Ishikawa (cell line): ENCODE measurements around the gene RPL7A.

ENCODE experiments used
- CEBPB ChIP-seq: IDR thresholded peaks from 2 replicates; pipeline ENCODE4 v1.6.1; 2012
- CREB1 ChIP-seq: IDR thresholded peaks from 2 replicates; pipeline ENCODE4 v1.6.1; 2012; ENCODE audit warnings: low read depth
- EGR1 ChIP-seq: IDR thresholded peaks from 2 replicates; pipeline ENCODE4 v1.6.1; 2012
- EP300 ChIP-seq: IDR thresholded peaks from 2 replicates; pipeline ENCODE4 v1.6.1; 2012; ENCODE audit warnings: borderline replicate concordance
- FOXM1 ChIP-seq: IDR thresholded peaks from 2 replicates; pipeline ENCODE4 v1.6.1; 2012; ENCODE audit warnings: low read depth, borderline replicate concordance
- NFIC ChIP-seq: IDR thresholded peaks from 2 replicates; pipeline ENCODE4 v1.6.1; 2012
- RAD21 ChIP-seq: IDR thresholded peaks from 2 replicates; pipeline ENCODE4 v1.6.1; 2012; ENCODE audit warnings: low read depth
- TAF1 ChIP-seq: IDR thresholded peaks from 2 replicates; pipeline ENCODE4 v1.6.1; 2012; ENCODE audit warnings: low read depth, mild to moderate bottlenecking
- TCF12 ChIP-seq: IDR thresholded peaks from 2 replicates; pipeline ENCODE4 v1.6.1; 2012; ENCODE audit warnings: low read depth
- TEAD4 ChIP-seq: IDR thresholded peaks from 2 replicates; pipeline ENCODE4 v1.6.1; 2012
- YY1 ChIP-seq: IDR thresholded peaks from 2 replicates; pipeline ENCODE4 v1.6.1; 2012; ENCODE audit warnings: low read depth
- ZBTB7A ChIP-seq: IDR thresholded peaks from 2 replicates; pipeline ENCODE4 v1.6.1; 2012; ENCODE audit warnings: low read depth
- TF ChIP-seq, protein P1 (sequence below): IDR thresholded peaks from 2 replicates; pipeline ENCODE4 v1.6.1; 2012
- TF ChIP-seq, protein P2 (sequence below): IDR thresholded peaks from 2 replicates; pipeline ENCODE4 v1.6.1; 2012
- TF ChIP-seq, protein P3 (sequence below): IDR thresholded peaks from 2 replicates; pipeline ENCODE4 v1.6.1; 2012; ENCODE audit warnings: low read depth, mild to moderate bottlenecking

RPL7A gene

DNA sequence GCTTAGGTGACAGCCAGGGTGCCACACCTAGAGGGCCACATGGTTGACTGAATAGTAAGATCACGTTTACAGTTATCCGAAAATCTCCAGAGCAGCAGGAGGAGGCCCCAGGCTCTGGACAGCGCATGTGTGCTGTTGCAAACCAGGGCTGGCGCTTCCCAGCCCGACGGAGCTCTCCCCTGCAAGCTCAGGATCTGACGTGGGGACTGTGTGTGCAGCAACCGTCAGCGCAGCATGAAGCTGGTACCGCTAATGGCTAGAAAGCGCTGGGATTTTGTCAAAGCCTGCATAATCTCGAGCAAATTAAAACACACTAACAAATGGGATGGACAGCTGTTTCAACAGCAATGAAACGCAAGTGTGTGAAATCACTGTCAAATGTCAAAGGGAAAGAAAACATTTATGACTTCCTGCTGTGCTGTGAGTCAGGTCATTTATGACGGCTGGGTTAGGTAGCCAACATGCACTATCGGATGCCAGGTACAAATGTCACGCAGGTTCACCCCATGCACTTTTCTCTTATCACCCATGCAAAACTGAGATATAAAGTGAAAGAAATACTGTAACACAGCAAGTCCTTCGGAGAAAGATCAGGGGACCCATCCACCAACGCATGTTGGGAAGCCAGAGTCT lies 20.3 kb downstream of the RPL7A start:
- no peak for TF ChIP-seq EGR1
- no peak for TF ChIP-seq RAD21
- no peak for TF ChIP-seq CREB1
- TF ChIP-seq EP300 = no peak
- TF ChIP-seq, protein P1, sequence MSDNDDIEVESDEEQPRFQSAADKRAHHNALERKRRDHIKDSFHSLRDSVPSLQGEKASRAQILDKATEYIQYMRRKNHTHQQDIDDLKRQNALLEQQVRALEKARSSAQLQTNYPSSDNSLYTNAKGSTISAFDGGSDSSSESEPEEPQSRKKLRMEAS = no peak
- TF ChIP-seq YY1 = no peak
- TF ChIP-seq CEBPB = no peak
- TF ChIP-seq TCF12 = no peak
- TF ChIP-seq FOXM1 = no peak
- TF ChIP-seq TEAD4 = no peak
- TF ChIP-seq ZBTB7A = no peak
- no peak for TF ChIP-seq TAF1

DNA sequence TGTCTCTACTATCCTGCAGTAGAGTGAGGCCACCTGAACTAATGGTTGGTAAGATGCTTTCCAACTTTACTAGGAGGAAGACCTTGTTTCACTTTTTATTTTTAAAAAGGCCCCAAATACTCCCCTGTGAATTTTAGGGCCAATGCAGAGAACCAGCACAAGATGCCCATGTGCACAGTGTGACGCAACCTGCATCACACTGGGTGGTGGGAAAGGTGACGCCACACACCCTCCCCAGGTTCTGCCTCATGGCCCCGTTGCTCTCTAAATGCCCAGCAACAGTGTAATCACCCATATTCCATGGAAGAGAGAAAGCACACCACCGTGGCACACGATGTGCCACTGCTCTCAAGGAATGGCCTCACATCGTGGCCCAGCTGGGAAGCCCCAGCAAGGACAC lies 21.4 kb downstream of the RPL7A start:
- TF ChIP-seq CEBPB = 0 out of 2 replicates have a peak, but pooled peaks have one; percentile 16
- TF ChIP-seq, protein P1 = no peak

DNA sequence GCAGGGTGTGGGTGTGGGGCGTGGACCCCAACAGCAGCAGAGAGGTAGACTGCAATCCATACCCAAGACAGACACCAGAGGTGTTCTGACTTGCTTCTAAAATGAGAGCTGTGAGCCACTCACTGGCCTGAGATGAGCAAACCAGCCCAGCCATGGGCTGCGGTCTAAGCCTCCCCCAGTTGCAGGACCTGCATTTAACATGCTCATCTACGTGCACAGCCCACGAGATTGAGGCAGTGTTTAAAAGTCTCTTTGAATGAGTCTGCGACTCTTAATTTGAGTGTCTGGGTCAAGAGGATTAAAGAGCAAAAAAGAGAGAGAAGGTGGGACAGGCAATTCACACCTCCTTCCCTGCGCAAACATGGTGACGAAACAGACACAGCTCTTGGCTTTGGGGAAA lies 21.9 kb downstream of the RPL7A start:
- TF ChIP-seq CEBPB (no peak), TEAD4 (no peak), RAD21 (no peak), FOXM1 (no peak), CREB1 (no peak), ZBTB7A (no peak), YY1 (no peak), TCF12 (no peak), TAF1 (no peak), NFIC (no peak), EP300 (no peak), EGR1 (no peak)
- TF ChIP-seq, protein P2, sequence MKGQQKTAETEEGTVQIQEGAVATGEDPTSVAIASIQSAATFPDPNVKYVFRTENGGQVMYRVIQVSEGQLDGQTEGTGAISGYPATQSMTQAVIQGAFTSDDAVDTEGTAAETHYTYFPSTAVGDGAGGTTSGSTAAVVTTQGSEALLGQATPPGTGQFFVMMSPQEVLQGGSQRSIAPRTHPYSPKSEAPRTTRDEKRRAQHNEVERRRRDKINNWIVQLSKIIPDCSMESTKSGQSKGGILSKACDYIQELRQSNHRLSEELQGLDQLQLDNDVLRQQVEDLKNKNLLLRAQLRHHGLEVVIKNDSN = no peak
- TF ChIP-seq, protein P3, sequence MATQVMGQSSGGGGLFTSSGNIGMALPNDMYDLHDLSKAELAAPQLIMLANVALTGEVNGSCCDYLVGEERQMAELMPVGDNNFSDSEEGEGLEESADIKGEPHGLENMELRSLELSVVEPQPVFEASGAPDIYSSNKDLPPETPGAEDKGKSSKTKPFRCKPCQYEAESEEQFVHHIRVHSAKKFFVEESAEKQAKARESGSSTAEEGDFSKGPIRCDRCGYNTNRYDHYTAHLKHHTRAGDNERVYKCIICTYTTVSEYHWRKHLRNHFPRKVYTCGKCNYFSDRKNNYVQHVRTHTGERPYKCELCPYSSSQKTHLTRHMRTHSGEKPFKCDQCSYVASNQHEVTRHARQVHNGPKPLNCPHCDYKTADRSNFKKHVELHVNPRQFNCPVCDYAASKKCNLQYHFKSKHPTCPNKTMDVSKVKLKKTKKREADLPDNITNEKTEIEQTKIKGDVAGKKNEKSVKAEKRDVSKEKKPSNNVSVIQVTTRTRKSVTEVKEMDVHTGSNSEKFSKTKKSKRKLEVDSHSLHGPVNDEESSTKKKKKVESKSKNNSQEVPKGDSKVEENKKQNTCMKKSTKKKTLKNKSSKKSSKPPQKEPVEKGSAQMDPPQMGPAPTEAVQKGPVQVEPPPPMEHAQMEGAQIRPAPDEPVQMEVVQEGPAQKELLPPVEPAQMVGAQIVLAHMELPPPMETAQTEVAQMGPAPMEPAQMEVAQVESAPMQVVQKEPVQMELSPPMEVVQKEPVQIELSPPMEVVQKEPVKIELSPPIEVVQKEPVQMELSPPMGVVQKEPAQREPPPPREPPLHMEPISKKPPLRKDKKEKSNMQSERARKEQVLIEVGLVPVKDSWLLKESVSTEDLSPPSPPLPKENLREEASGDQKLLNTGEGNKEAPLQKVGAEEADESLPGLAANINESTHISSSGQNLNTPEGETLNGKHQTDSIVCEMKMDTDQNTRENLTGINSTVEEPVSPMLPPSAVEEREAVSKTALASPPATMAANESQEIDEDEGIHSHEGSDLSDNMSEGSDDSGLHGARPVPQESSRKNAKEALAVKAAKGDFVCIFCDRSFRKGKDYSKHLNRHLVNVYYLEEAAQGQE = no peak
- TF ChIP-seq, protein P1 = no peak

DNA sequence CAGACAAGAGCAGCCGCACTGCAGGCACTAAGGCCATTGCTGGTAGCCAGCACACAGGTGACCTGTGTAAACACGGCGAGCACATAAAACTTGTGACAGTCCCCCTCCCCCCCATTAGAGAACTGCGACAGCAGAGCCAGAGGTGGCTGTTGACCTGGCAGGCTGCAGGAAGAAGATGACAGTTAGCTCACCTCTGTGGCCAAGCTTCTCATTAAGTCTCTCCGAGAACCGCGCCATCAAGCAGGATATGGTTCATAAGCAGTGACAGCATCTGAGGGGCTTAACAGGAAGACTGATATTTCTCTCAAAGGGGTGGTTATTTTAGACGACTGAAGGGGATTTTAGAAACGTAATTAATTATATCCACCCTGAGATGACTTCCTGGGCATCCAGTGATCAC lies 22.7 kb downstream of the RPL7A start:
- TF ChIP-seq RAD21 = no peak
- no peak for TF ChIP-seq YY1
- no peak for TF ChIP-seq FOXM1
- TF ChIP-seq CREB1 = no peak
- TF ChIP-seq, protein P2 = no peak
- TF ChIP-seq ZBTB7A = no peak
- no peak for TF ChIP-seq EGR1
- TF ChIP-seq TEAD4 = no peak
- TF ChIP-seq, protein P3 = no peak

DNA sequence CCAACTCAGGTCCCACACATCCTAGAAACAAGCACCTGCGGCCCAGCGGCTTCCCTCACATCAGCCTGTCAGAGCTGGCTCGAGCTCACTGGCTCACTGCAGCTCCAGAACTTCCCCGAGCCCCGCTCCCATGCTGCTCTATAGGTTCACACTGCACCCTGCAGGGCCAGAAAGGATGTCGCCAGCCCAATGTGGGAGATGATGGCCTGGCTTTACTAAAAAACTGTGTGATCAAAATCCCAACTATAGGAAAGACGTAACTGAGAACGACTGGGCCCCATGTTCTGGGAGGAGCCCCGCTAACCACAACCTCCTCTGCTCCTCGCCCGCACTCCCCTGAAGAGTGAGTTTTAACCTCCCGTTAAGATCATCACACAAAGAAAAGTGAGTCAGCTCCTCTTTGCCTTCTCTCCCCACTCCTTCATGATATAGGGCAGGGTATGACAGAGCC lies 23.3 kb downstream of the RPL7A start:
- TF ChIP-seq NFIC (no peak), TEAD4 (no peak), EGR1 (no peak), CEBPB (no peak), YY1 (no peak), TCF12 (no peak), FOXM1 (no peak), TAF1 (no peak), ZBTB7A (no peak)
- TF ChIP-seq, protein P3 = no peak
- TF ChIP-seq, protein P2 = no peak
- TF ChIP-seq, protein P1 = no peak
